HUDEP-2 (cell line): ENCODE data around the gene OR52B2.

Experiments
- DNase-seq, 76 experiments: peaks; one replicate each; lab custom pipeline; 2025; ENCODE audit not compliant: unreplicated experiment in 76 of 76; lab: John Stamatoyannopoulos, UW

Gene OR52B2

GRCh38 chr11:6170226-6170625 lies at the start of gene OR52B2:
OR52B2 (minus strand) TSS chr11:6170326; CDS start chr11:6170326, 0 bp downstream.
- no peak for DNase-seq

- DNase-seq: no peak
Measured at GRCh38 chr11:6219359-6219758, 49.2 kb upstream of the OR52B2 start.

GRCh38 chr11:6217722-6218121 lies 47.6 kb upstream of the OR52B2 start:
- no peak for DNase-seq

GRCh38 chr11:6216501-6216900 lies 46.4 kb upstream of the OR52B2 start:
- DNase-seq: no peak

GRCh38 chr11:6214530-6214929 lies 44.4 kb upstream of the OR52B2 start:
- DNase-seq: no peak

GRCh38 chr11:6210274-6210955 lies 40.3 kb upstream of the OR52B2 start:
- no peak for DNase-seq

- no peak for DNase-seq
Measured at GRCh38 chr11:6209801-6210200, 39.7 kb upstream of the OR52B2 start.

- no peak for DNase-seq
Measured at GRCh38 chr11:6206456-6207180, 36.5 kb upstream of the OR52B2 start.

- no peak for DNase-seq
Measured at GRCh38 chr11:6205366-6205765, 35.2 kb upstream of the OR52B2 start, which contains the start of gene C11orf42. C11orf42 (plus strand) TSS chr11:6205557; CDS start chr11:6205616, 59 bp downstream.

GRCh38 chr11:6204706-6205105 lies 34.6 kb upstream of the OR52B2 start:
- no peak for DNase-seq

GRCh38 chr11:6203327-6203726 lies 33.2 kb upstream of the OR52B2 start:
- DNase-seq: no peak

- no peak for DNase-seq
Measured at GRCh38 chr11:6202041-6202440, 31.9 kb upstream of the OR52B2 start.

- no peak for DNase-seq
Measured at GRCh38 chr11:6201481-6201880, 31.4 kb upstream of the OR52B2 start.

GRCh38 chr11:6200975-6201374 lies 30.8 kb upstream of the OR52B2 start:
- DNase-seq: no peak

- DNase-seq: no peak
Measured at GRCh38 chr11:6199174-6199810, 29.2 kb upstream of the OR52B2 start, which contains the start of gene OR52W1. OR52W1 (plus strand) TSS chr11:6199224; CDS start chr11:6199224, 0 bp downstream.

GRCh38 chr11:6197466-6198200 lies 27.5 kb upstream of the OR52B2 start:
- no peak for DNase-seq

GRCh38 chr11:6196396-6196795 lies 26.3 kb upstream of the OR52B2 start:
- DNase-seq: no peak

- DNase-seq: no peak
Measured at GRCh38 chr11:6194065-6194581, 24.0 kb upstream of the OR52B2 start.

- no peak for DNase-seq
Measured at GRCh38 chr11:6191742-6192141, 21.6 kb upstream of the OR52B2 start.

GRCh38 chr11:6175440-6175839 lies 5.3 kb upstream of the OR52B2 start:
- DNase-seq: no peak
